Mesangial cell (primary cell): Measurements from ENCODE around the gene ZNF620. TPM values are rescaled to one million over a fixed set of nuclear protein-coding genes. Genes with fewer than 3 reads are reported as not detected.

Experiments
- total RNA-seq: library from RNA; depleted of rRNA; stranded (reverse); fragments of >200 nt; gene quantifications from 2 replicates; pipeline ENCODE4 v1.2.3, GENCODE V29; 2015

The ZNF620 gene
- total RNA-seq: 1.8 and 3.3 TPM in 2 replicates

DNA sequence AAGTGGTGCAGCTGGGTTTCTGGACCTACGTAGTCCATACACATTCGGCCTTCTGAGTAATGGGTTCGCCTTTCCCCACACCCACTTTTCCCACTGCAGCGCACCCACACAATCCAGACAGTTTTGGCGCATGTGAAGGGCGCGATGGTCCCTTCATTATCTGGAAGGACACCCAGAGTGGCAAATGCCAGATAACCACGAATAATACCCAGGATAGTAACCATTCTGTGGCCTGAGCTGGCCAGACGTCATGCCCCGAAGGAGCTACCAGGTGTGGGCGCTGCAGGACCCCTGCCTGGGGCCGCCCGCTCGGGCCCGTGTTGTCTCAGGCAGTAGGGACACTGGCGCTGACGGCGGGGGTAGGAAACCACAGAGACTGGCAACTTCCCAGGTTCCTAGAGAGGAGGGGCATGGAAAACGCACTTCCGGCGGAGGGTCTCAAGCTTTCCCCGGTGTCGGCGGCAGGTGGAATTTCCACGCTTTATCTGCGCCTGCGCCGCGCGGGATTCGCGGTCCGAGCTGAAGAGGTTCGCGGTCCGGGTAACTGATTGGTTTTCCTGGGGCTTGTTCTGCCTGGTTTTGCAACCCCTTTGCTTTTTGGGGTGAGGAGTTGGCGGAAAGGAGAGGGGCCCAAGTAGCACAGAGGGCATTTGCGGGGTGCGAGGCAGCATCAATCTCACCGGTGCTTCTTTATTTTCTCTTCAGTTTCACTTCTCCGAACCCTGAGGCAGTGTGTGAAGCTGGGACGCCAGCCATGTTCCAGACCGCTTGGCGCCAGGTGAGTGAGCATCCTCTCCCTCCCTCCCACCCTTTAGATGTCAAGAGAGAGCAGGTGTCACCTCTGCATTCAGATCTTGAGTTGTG lies at the start of gene ZNF620:
Gene ZNF620 (plus strand): TSS at position 441 of the 864 bp plus-strand sequence. CDS start 314 bp downstream, at position 755.

DNA sequence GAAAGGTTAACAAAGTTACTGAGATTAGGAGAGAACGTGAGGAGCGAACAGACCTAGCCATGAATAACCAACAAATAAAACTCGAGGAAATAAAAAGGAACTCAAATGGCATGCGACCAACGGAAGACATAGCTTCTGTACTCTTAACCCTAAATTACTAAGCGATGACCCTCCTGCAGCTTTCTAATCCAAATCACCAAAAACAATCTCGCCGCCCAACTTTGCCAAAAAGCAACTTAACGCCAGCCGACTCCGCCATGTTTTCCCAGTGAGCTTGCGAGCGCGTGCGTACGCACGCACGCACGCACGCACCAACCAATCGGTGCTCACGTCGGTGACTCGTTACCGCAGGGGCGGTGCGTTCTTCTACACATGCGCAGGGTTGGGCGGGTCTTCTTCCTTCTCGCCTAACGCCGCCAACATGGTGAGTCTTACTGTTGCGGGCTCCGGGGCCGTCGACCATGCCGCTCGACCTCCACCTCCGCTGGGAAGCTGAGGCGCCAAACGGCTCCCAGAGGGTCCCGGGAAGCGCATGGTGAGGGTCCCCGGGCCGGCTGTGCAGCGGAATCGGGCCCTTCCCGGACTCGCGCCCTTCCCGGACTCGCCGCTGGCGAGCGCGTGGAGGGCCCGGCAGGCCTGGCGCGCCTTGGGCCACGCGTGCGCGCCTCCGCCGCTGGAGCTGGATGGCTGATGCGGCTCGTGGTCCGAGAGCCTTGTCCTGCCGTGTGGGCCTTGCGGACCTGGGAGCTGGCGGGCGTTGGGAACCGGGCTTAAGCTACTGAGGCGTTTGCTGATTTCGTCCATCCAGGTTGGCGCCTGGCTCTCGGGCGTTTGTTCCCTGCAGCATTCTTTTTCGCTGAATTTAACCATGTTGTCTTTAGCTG lies 48.7 kb upstream of the ZNF620 start, which contains the start of gene RPL14:
Gene RPL14 (plus strand): TSS at position 400 of the 884 bp plus-strand sequence. CDS start 133 bp downstream, at position 533.

DNA sequence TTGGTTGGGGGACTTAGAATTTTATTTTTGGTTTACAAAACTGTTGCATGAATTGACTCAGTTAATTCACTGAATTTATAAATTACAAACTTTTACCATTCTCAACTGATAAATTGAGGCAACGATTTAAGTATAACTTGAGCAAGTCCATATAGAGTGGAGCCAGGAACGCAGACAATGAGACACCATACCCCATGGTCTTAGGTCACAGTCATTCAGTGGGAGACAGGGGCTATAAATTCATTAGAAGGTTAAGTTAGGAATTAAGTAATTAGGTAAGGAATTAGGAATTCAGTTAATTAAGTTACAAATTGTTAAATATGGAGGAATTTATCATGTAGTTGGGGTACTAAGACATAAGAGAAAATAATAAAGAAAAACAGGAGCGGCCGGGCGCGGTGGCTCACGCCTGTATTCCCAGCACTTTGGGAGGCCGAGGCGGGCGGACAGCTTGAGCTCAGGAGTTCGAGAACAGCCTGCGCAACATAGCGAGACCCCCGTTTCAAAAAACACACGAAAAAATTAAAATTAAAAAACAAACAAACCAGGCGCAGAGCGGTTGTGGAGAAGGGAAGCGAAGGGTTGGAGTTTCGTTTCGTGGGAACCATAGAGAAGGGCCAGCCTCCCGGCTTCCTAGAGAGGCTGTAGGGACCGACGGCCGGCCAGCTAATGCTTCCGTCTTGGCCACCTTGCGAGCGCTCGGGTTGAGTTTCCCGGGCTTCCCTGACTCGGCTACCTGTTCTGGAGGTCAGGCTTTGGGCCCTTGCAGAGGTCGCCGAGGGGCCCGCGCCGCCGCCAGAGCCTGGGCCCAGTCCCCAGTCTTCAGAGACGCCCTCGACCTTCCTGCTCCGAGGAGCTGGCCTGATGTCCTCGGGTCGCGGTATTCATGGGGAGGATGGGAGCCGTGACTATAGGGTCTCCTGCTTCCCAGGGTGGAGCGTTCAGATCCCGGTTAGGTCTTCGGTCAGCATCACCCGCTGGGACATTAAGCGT lies 29.1 kb upstream of the ZNF620 start, which contains the start of gene ZNF619:
Gene ZNF619 (plus strand): TSS at position 645 of the 993 bp plus-strand sequence. CDS start 858 bp downstream, outside the sequence.

DNA sequence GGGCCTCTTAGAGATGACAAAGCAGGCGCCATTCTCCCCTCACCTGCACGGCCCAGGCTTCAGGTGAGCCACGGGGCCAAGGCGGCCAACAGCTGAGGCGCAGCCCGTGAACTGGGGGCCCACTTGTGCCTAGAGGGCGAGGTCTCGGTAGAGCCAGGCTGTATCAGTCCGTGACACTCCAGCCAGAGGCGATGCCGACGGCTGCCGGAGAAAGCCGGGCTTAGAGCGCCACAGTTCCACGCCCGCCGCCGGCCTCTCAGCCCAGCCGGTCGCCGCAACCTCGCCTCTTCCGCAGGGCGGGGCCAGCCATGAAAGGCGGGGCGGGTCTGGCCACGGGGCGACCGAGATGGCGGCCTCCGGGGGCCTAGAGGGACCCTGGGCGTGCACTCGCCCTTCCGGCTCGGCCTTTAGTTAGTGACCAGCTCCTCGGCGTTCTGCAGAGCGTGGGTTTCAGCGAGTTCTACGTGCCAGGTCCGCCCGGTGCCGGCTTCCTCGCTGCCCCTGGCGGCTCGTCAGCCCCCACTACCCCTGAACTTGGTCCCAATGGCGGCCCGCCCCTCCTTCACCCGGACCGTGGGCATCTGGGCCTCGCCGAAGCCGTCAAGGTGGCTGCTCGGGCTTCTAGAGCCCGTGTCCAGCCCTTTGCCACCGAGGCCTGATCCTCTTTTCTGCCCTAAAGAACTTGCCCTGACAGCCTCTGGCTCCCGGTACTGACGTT lies 18.9 kb downstream of the ZNF620 start, which contains the start of gene ZNF621:
Gene ZNF621 (plus strand): TSS at position 393 of the 718 bp plus-strand sequence. CDS start 881 bp downstream, outside the sequence.

Other genes with a start within 250 kb of the ZNF620 start
- 12.4 and 13.3 TPM in 2 replicates for gene EIF1B, start 196.3 kb upstream of the ZNF620 start, total RNA-seq
- under 0.01 and 0.25 TPM in 2 replicates for gene ENTPD3, start 118.9 kb upstream of the ZNF620 start, total RNA-seq
- gene RPL14, start 48.7 kb upstream of the ZNF620 start, total RNA-seq: 277 and 295 TPM in 2 replicates
- 3.5 and 3.6 TPM in 2 replicates for gene ZNF619, start 28.9 kb upstream of the ZNF620 start, total RNA-seq
- 5.9 and 10.3 TPM in 2 replicates for gene ZNF621, start 18.9 kb downstream of the ZNF620 start, total RNA-seq